HUDEP-2 (cell line): ENCODE results near the gene NREP.
A peak's percentile ranks its signal among the peaks of the same experiment; 100 is the strongest.
"Not testable (repeated sequence)": the region's sequence is repeated elsewhere in the genome, so short reads cannot be mapped to it uniquely, and the experiment has no call there.

Experiments
- DNase-seq, 76 experiments: peaks; one replicate each; lab custom pipeline; 2025; ENCODE audit not compliant: unreplicated experiment in 76 of 76; lab: John Stamatoyannopoulos, UW

Gene NREP

GRCh38 chr5:111741278-111741677 is 15.7 kb downstream of the NREP start:
- DNase-seq, result no peak

GRCh38 chr5:111739416-111739815 is 17.6 kb downstream of the NREP start:
- DNase-seq, result no peak

GRCh38 chr5:111738118-111738517 is 18.9 kb downstream of the NREP start:
- no peak for DNase-seq

- no peak for DNase-seq
Measured at GRCh38 chr5:111737716-111738115, 19.3 kb downstream of the NREP start.

- no peak for DNase-seq
Measured at GRCh38 chr5:111735583-111736270, 21.3 kb downstream of the NREP start.

- DNase-seq, result no peak
Measured at GRCh38 chr5:111734597-111734996, 22.4 kb downstream of the NREP start.

- DNase-seq, result no peak
Measured at GRCh38 chr5:111734013-111734412, 23.0 kb downstream of the NREP start.

- no peak for DNase-seq
Measured at GRCh38 chr5:111733571-111733970, 23.4 kb downstream of the NREP start.

- DNase-seq, result no peak
Measured at GRCh38 chr5:111731638-111732037, 25.4 kb downstream of the NREP start.

GRCh38 chr5:111730659-111731382 is 26.2 kb downstream of the NREP start:
- no peak for DNase-seq

GRCh38 chr5:111728941-111729340 is 28.1 kb downstream of the NREP start:
- no peak for DNase-seq

GRCh38 chr5:111726986-111727385 is 30.0 kb downstream of the NREP start:
- DNase-seq, result no peak

- DNase-seq, result no peak
Measured at GRCh38 chr5:111722140-111722539, 34.9 kb downstream of the NREP start.

- DNase-seq, result no peak
Measured at GRCh38 chr5:111720333-111720890, 36.6 kb downstream of the NREP start.

GRCh38 chr5:111719773-111720172 is 37.2 kb downstream of the NREP start:
- no peak for DNase-seq

GRCh38 chr5:111716789-111717188 is 40.2 kb downstream of the NREP start:
- DNase-seq, result not testable (repeated sequence)

GRCh38 chr5:111707630-111708164 is 49.3 kb downstream of the NREP start:
- DNase-seq, result no peak

GRCh38 chr5:111706345-111706744 is 50.6 kb downstream of the NREP start:
- no peak for DNase-seq

GRCh38 chr5:111704452-111705085 is 52.4 kb downstream of the NREP start:
- DNase-seq, result no peak

- no peak for DNase-seq
Measured at GRCh38 chr5:111703662-111704061, 53.3 kb downstream of the NREP start.

GRCh38 chr5:111699976-111700375 is 57.0 kb downstream of the NREP start:
- DNase-seq, result peak in 1 of 76 experiments; percentile 9
